K562 (cell line): ENCODE measurements around the gene VSIG10. TPM values are rescaled to one million over a fixed set of nuclear protein-coding genes. Genes with fewer than 3 reads are reported as not detected.

Experiments
- ARID2 ChIP-seq: fragments of 450-650 bp; IDR thresholded peaks from 2 replicates; pipeline ENCODE4 v1.6.1; 2017; ENCODE audit warnings: antibody characterized with exemption, mild to moderate bottlenecking
- ATF2 ChIP-seq: sonication (generic); formaldehyde crosslinking; IDR thresholded peaks from 2 replicates; pipeline ENCODE4 v1.8.1; 2022; ENCODE audit warnings: missing genetic modification reagents
- BCL6 ChIP-seq: fragments of 250-450 bp; sonication (Bioruptor Pico); IDR thresholded peaks from 2 replicates; pipeline ENCODE4 v1.4.0; 2020
- BRD9 ChIP-seq: fragments of 450-650 bp; IDR thresholded peaks from 2 replicates; pipeline ENCODE4 v1.6.1; 2018; ENCODE audit warnings: low read depth; ENCODE audit not compliant: partially characterized antibody
- CREM ChIP-seq: IDR thresholded peaks from 2 replicates; pipeline ENCODE4 v1.6.1; 2014; ENCODE audit warnings: antibody characterized with exemption, low read depth
- DIDO1 ChIP-seq: fragments of 450-650 bp; IDR thresholded peaks from 2 replicates; pipeline ENCODE4 v1.6.1; 2016; ENCODE audit warnings: low read depth, missing biosample characterization, missing genetic modification characterization
- DPF2 ChIP-seq: fragments of 450-650 bp; IDR thresholded peaks from 2 replicates; pipeline ENCODE4 v1.6.1; 2016
- GABPA ChIP-seq: fragments of 200-800 bp; sonication (Bioruptor generic); conservative IDR thresholded peaks from 2 replicates; pipeline ENCODE4 v1.6.1; 2016; ENCODE audit warnings: low read depth, missing genetic modification characterization, missing compliant biosample characterization
- HDGF ChIP-seq: fragments of 450-650 bp; IDR thresholded peaks from 2 replicates; pipeline ENCODE4 v1.6.1; 2016
- HSF4 ChIP-seq: fragments of 250-450 bp; sonication (Bioruptor Pico); IDR thresholded peaks from 2 replicates; pipeline ENCODE4 v2.1.2; 2022; ENCODE audit warnings: mild to moderate bottlenecking, moderate library complexity, borderline replicate concordance
- MIER1 ChIP-seq: fragments of 450-650 bp; IDR thresholded peaks from 2 replicates; pipeline ENCODE4 v1.6.1; 2016; ENCODE audit warnings: antibody characterized with exemption, mild to moderate bottlenecking, low read depth
- NONO ChIP-seq, 2 experiments: fragments of 200-400 bp in 1 of 2; fragments of 450-650 bp in 1 of 2; formaldehyde crosslinking in 1 of 2; IDR thresholded peaks; 2 replicates each; pipeline ENCODE4 v1.6.1; 2017; ENCODE audit warnings: low read depth in 2 of 2, mild to moderate bottlenecking in 2 of 2, moderate library complexity in 2 of 2, low read length in 1 of 2
- PHB ChIP-seq: fragments of 250-450 bp; sonication (Bioruptor Pico); IDR thresholded peaks from 2 replicates; pipeline ENCODE4 v1.5.0; 2021
- PYGO2 ChIP-seq: fragments of 450-650 bp; IDR thresholded peaks from 2 replicates; pipeline ENCODE4 v1.6.1; 2016; ENCODE audit warnings: mild to moderate bottlenecking, missing genetic modification characterization, moderate library complexity, missing compliant biosample characterization
- SMAD1 ChIP-seq: fragments of 150-350 bp; IDR thresholded peaks from 2 replicates; pipeline ENCODE4 v1.6.1; 2014; ENCODE audit warnings: low read length, low read depth; ENCODE audit not compliant: partially characterized antibody
- SMARCA4 ChIP-seq: fragments of 450-650 bp; IDR thresholded peaks from 2 replicates; pipeline ENCODE4 v1.6.1; 2016
- TAF9B ChIP-seq: fragments of 450-650 bp; IDR thresholded peaks from 2 replicates; pipeline ENCODE4 v1.6.1; 2018; ENCODE audit warnings: mild to moderate bottlenecking; ENCODE audit not compliant: partially characterized antibody
- XRCC5 ChIP-seq: fragments of 200-400 bp; formaldehyde crosslinking; IDR thresholded peaks from 2 replicates; pipeline ENCODE4 v1.6.1; 2017; ENCODE audit warnings: low read depth, mild to moderate bottlenecking, low read length
- ZBTB9 ChIP-seq: fragments of 450-650 bp; formaldehyde crosslinking; IDR thresholded peaks from 2 replicates; pipeline ENCODE4 v1.4.0; 2020; ENCODE audit warnings: mild to moderate bottlenecking, moderate library complexity
- ZEB2 ChIP-seq: fragments of 450-650 bp; IDR thresholded peaks from 2 replicates; pipeline ENCODE4 v1.6.1; 2016
- ZNF197 ChIP-seq: fragments of 200-800 bp; sonication (Bioruptor generic); IDR thresholded peaks from 2 replicates; pipeline ENCODE4 v1.6.1; 2016; ENCODE audit warnings: low read depth, missing genetic modification characterization, missing compliant biosample characterization
- ZNF75A ChIP-seq: fragments of 450-650 bp; formaldehyde crosslinking; IDR thresholded peaks from 2 replicates; pipeline ENCODE4 v1.4.0; 2020; ENCODE audit warnings: mild to moderate bottlenecking
- polyA plus RNA-seq, 8 experiments: library from polyadenylated mRNA; depleted of rRNA in 4 of 8; stranded (reverse) in 5 of 8; unstranded in 3 of 8; fragments of >200 nt; fragmentation: Nextera tagmentation in 2 of 8; fragmentation: Illumina TruSeq in 1 of 8; extraction: Ambion mirVana in 2 of 8; extraction: Trizol in 1 of 8; gene quantifications; 2 replicates each; pipeline versions ENCODE4 v1.2.1 to v1.2.3, GENCODE V29; 2011 to 2014; ENCODE audit warnings: inconsistent platforms in 1 of 8, missing spikeins in 1 of 8
- total RNA-seq, 7 experiments: library from RNA; depleted of rRNA in 6 of 7; stranded (reverse); fragments of >200 nt in 6 of 7; fragmentation: Illumina TruSeq in 2 of 7; extraction: Trizol in 2 of 7; gene quantifications; 2 replicates each; pipeline versions ENCODE4 v1.2.1 to v1.2.3, GENCODE V29; 2011 to 2021; ENCODE audit warnings: low replicate concordance in 1 of 7
- TF ChIP-seq, protein P1 (sequence below): fragments of 250-450 bp; sonication (Bioruptor Pico); IDR thresholded peaks from 2 replicates; pipeline ENCODE4 v1.4.0; 2020; ENCODE audit warnings: mild to moderate bottlenecking, moderate library complexity

The VSIG10 gene
- total and polyA plus RNA-seq, 9 of the 15 experiments (the other 6 are each of a cell fraction or from before 2014, with no cell fraction given): 4.1 to 8.8 (median 4.7) TPM

DNA sequence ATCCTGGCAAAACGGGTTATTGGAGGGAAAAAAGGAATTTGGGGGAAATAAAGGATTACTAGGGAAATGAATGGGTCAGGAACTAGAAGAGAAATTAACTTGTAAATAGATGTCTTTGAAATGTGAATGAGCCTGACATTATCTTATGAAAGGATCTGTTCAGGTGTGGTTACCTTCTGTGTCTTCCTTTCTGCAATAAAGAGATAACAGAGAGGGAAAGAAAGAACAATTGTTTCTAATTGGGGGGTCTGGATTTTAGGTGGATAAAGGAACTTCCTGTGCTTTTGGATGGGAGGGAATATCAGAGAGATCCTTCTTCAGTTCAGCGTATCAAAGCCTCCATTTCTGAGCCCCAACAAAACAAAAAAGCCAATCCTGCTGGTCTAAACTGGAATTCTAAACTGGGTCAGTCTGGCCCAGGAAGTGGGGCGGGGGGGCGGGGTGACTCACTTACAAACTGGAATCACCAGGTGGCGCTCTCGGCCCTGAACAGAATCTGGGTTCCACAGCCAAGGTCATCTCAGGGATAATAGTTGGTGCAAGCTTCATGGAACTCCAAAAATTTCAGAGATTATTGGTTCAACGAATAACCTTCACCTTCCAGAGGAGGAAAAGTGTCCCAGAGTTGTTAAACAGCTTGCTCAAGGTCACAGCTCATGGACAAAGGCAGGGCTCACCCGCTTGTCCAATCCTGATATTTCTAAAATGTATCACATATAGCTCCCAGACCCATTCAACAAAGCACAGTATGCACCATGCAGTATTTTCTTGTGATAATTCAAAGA is 17.0 kb upstream of the VSIG10 start (continued):
- TF ChIP-seq ZBTB9 (CRISPR knock-in tag) (no peak), ZEB2 (peak; percentile 96), ZNF197 (CRISPR knock-in tag) (no peak), TAF9B (no peak), ZNF75A (CRISPR knock-in tag) (no peak), SMAD1 (no peak), ATF2 (CRISPR knock-in tag) (no peak), BCL6 (no peak), PYGO2 (tag) (no peak), GABPA (tag) (peak; percentile 28), BRD9 (peak; percentile 27), SMARCA4 (peak; percentile 54; the same call in 1 of the 2 replicates), CREM (peak; percentile 46; the same call in 1 of the 2 replicates), XRCC5 (no peak), HSF4 (CRISPR knock-in tag) (no peak), MIER1 (0 out of 2 replicates have a peak, but pooled peaks have one; percentile 36), DPF2 (peak; percentile 76), ARID2 (no peak), DIDO1 (tag) (no peak), PHB (no peak), HDGF (0 out of 2 replicates have a peak, but pooled peaks have one; percentile 26), NONO (IDR thresholded peaks at IDR 0.05; ENCODE audit: low read depth in 2 of 2, low read length in 1 of 2) (no peak)
- TF ChIP-seq, protein P1, sequence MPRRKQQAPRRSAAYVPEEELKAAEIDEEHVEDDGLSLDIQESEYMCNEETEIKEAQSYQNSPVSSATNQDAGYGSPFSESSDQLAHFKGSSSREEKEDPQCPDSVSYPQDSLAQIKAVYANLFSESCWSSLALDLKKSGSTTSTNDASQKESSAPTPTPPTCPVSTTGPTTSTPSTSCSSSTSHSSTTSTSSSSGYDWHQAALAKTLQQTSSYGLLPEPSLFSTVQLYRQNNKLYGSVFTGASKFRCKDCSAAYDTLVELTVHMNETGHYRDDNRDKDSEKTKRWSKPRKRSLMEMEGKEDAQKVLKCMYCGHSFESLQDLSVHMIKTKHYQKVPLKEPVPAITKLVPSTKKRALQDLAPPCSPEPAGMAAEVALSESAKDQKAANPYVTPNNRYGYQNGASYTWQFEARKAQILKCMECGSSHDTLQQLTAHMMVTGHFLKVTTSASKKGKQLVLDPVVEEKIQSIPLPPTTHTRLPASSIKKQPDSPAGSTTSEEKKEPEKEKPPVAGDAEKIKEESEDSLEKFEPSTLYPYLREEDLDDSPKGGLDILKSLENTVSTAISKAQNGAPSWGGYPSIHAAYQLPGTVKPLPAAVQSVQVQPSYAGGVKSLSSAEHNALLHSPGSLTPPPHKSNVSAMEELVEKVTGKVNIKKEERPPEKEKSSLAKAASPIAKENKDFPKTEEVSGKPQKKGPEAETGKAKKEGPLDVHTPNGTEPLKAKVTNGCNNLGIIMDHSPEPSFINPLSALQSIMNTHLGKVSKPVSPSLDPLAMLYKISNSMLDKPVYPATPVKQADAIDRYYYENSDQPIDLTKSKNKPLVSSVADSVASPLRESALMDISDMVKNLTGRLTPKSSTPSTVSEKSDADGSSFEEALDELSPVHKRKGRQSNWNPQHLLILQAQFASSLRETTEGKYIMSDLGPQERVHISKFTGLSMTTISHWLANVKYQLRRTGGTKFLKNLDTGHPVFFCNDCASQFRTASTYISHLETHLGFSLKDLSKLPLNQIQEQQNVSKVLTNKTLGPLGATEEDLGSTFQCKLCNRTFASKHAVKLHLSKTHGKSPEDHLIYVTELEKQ (CRISPR knock-in tag): no peak
